Fibroblast of lung (primary cell): ENCODE measurements around the gene GNAS. TPM values are rescaled to one million over a fixed set of nuclear protein-coding genes. Genes with fewer than 3 reads are reported as not detected.

Source experiments
- DNase-seq, 2 donors: peaks; one replicate each; pipeline versions ENCODE4 v3.0.0 to v3.0.0-alpha.2; 2010; ENCODE audit warnings: low read depth in 2 of 2
- H2AFZ ChIP-seq: 2 replicates; pipeline ENCODE4 v1.5.1; 2012; ENCODE audit warnings: low read length, control low read depth, inconsistent platforms
- H3K27ac ChIP-seq: 2 replicates; pipeline ENCODE4 v1.5.1; 2011; ENCODE audit warnings: low read length, control low read depth; ENCODE audit not compliant: insufficient read depth
- H3K27me3 ChIP-seq: 2 replicates; pipeline ENCODE4 v1.5.1; 2011; ENCODE audit warnings: mild to moderate bottlenecking, low read length; ENCODE audit not compliant: control insufficient read depth, insufficient read depth
- H3K36me3 ChIP-seq: 2 replicates; pipeline ENCODE4 v1.5.1; 2011; ENCODE audit warnings: low read length; ENCODE audit not compliant: control insufficient read depth, insufficient read depth
- H3K4me1 ChIP-seq: 2 replicates; pipeline ENCODE4 v1.5.1; 2011; ENCODE audit warnings: low read length; ENCODE audit not compliant: control insufficient read depth, insufficient read depth; ENCODE audit errors: extremely low read depth
- H3K4me2 ChIP-seq: 2 replicates; pipeline ENCODE4 v1.5.1; 2011; ENCODE audit warnings: low read length, control low read depth; ENCODE audit not compliant: insufficient read depth; ENCODE audit errors: extremely low read depth
- H3K4me3 ChIP-seq, 4 experiments: fragments of 200-600 bp in 1 of 4; sonication (generic) in 1 of 4; replicated peaks in 1 of 4; 2 replicates each; pipeline ENCODE4 v1.5.1; 2011 to 2016; ENCODE audit warnings: low read length in 4 of 4, low read depth in 3 of 4, mild to moderate bottlenecking in 3 of 4, control low read depth in 2 of 4, inconsistent platforms in 1 of 4, mixed read lengths in 1 of 4; ENCODE audit not compliant: insufficient read depth in 1 of 4; ENCODE audit errors: control extremely low read depth in 1 of 4
- H3K79me2 ChIP-seq: 2 replicates; pipeline ENCODE4 v1.5.1; 2012; ENCODE audit warnings: mild to moderate bottlenecking, low read length, inconsistent platforms; ENCODE audit not compliant: control insufficient read depth, insufficient read depth
- H3K9ac ChIP-seq: 2 replicates; pipeline ENCODE4 v1.5.1; 2011; ENCODE audit warnings: mild to moderate bottlenecking, low read length, control low read depth; ENCODE audit not compliant: insufficient read depth
- H3K9me3 ChIP-seq: 2 replicates; pipeline ENCODE4 v1.5.1; 2012; ENCODE audit warnings: low read depth, low read length; ENCODE audit not compliant: control insufficient read depth, insufficient read depth
- H4K20me1 ChIP-seq: 2 replicates; pipeline ENCODE4 v1.5.1; 2011; ENCODE audit warnings: low read length; ENCODE audit not compliant: control insufficient read depth, insufficient read depth; ENCODE audit errors: extremely low read depth
- EZH2 ChIP-seq: IDR thresholded peaks from 2 replicates; pipeline ENCODE4 v1.5.1; 2012; ENCODE audit warnings: low read length, control low read depth, mild to moderate bottlenecking; ENCODE audit errors: missing control alignments
- polyA plus RNA-seq, 2 donors: library from polyadenylated mRNA; depleted of rRNA in 1 of 2; stranded (reverse) in 1 of 2; unstranded in 1 of 2; fragments of >200 nt; gene quantifications; 2 replicates each; pipeline ENCODE4 v1.2.1, GENCODE V29; 2011 to 2012; ENCODE audit warnings: missing spikeins in 1 of 2
- total RNA-seq: library from RNA; depleted of rRNA; stranded (reverse); fragments of >200 nt; gene quantifications from 2 replicates; pipeline ENCODE4 v1.2.1, GENCODE V29; 2014
- TF ChIP-seq, protein P1 (sequence below), 2 donors: IDR thresholded peaks in 1 of 2; conservative IDR thresholded peaks in 1 of 2; 1 replicate in 1 of 2; 2 replicates in 1 of 2; pipeline ENCODE4 v1.5.1; 2011 to 2012; ENCODE audit warnings: low read length in 2 of 2, control low read depth in 1 of 2, inconsistent platforms in 1 of 2, low read depth in 1 of 2, mild to moderate bottlenecking in 1 of 2

Gene GNAS
- total and polyA plus RNA-seq, 2 donors (not counting 1 experiment from before 2014, with no cell fraction given): 421 to 1,357 TPM

DNA sequence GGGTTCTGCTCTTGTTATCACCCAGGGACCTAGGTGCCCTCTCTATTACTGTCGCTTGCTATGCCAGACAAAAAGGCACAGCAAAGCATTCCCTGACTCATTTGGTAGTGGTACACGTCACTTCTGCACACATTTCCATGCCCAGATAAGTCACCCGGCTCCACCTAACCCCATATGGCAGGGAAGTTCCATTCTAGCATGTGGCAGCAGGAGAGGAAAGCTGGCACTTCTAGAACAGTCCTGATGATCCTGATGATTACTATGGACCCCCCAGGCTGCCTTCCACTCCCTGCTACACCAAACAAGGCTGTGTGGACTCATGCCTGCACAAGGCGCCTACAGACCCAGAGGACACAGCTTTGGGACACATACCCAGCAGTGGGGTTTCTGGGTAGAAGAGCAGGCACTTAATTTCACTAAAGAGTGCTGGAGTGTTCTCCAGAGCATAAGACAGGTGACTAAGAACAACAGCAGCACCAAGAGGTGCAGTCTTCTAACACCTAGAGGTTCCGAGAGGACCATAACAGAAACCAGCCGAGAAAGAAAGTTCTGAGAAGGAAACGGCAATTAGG is 75.1 kb downstream of the GNAS start:
- no peak overlapping the region for H2AFZ ChIP-seq
- H3K27me3 ChIP-seq: no peaks in the 10 kb centered on the region
- H3K9me3 ChIP-seq: no peaks in the 10 kb centered on the region
- no peak for DNase-seq
- no peaks in the 10 kb centered on the region for H3K36me3 ChIP-seq
- H3K4me3 ChIP-seq: no peak overlapping the region
- no peaks in the 10 kb centered on the region for H4K20me1 ChIP-seq
- H3K4me2 ChIP-seq: no peak overlapping the region
- H3K4me1 ChIP-seq: no peaks in the 10 kb centered on the region
- TF ChIP-seq EZH2: no peak
- TF ChIP-seq, protein P1, sequence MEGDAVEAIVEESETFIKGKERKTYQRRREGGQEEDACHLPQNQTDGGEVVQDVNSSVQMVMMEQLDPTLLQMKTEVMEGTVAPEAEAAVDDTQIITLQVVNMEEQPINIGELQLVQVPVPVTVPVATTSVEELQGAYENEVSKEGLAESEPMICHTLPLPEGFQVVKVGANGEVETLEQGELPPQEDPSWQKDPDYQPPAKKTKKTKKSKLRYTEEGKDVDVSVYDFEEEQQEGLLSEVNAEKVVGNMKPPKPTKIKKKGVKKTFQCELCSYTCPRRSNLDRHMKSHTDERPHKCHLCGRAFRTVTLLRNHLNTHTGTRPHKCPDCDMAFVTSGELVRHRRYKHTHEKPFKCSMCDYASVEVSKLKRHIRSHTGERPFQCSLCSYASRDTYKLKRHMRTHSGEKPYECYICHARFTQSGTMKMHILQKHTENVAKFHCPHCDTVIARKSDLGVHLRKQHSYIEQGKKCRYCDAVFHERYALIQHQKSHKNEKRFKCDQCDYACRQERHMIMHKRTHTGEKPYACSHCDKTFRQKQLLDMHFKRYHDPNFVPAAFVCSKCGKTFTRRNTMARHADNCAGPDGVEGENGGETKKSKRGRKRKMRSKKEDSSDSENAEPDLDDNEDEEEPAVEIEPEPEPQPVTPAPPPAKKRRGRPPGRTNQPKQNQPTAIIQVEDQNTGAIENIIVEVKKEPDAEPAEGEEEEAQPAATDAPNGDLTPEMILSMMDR (conservative IDR thresholded peaks at IDR 0.05 in 1 of 2, IDR thresholded peaks at IDR 0.05 in 1 of 2; ENCODE audit: low read depth in 1 of 2, low read length in 2 of 2): no peak
- H3K9ac ChIP-seq: no peak overlapping the region
- no peak overlapping the region for H3K27ac ChIP-seq
- H3K79me2 ChIP-seq: no peaks in the 10 kb centered on the region

DNA sequence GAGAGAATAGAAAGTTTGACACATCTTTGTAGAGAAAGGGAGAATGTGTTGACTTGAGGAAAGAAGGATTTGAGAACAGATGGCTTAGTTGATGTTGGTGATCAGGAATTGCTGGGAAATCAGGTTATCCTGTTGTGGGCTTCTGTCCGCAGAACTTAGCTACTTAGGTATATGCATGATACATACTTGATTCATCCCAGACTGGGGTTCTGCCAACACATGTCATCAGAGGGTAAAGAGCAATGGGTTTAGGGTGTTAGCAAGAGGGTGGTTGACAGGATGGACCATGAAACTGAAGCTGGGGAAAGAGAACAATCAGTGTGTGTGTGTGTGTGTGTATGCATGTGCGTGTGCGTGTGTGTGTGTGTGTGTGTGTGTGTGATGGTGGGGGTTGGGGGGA is 78.0 kb downstream of the GNAS start:
- no peak overlapping the region for H3K4me2 ChIP-seq
- no peak for DNase-seq
- TF ChIP-seq, protein P1 (conservative IDR thresholded peaks at IDR 0.05 in 1 of 2, IDR thresholded peaks at IDR 0.05 in 1 of 2; ENCODE audit: low read depth in 1 of 2, low read length in 2 of 2): no peak
- TF ChIP-seq EZH2: no peak

DNA sequence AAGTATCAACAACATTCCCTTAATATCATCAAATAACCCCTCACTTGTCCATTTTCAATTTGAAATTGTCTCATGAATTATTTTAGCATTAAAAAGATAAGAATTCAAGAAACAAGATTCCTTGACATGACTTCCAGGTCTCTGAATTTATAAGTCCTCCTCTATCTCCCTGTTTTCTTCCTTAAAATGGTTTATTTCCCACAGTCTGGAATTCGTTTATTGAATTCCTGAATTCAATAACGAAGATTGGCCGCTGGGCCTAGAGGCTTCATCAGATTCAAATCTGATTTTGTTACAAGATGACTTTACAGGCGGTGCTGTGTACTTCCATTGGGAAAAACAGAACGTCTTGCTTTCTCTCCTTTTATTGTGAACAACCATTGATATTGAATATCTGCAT is 79.7 kb downstream of the GNAS start:
- Histone ChIP-seq H3K27ac (no peak overlapping the region), H3K36me3 (no peaks in the 10 kb centered on the region), H3K27me3 (no peaks in the 10 kb centered on the region), H3K4me3 (no peak overlapping the region), H3K4me2 (no peak overlapping the region), H3K4me1 (no peaks in the 10 kb centered on the region), H3K9ac (no peak overlapping the region), H4K20me1 (no peaks in the 10 kb centered on the region), H2AFZ (no peak overlapping the region), H3K79me2 (no peaks in the 10 kb centered on the region), H3K9me3 (no peaks in the 10 kb centered on the region)
- DNase-seq: no peak
- TF ChIP-seq, protein P1 (conservative IDR thresholded peaks at IDR 0.05 in 1 of 2, IDR thresholded peaks at IDR 0.05 in 1 of 2; ENCODE audit: low read depth in 1 of 2, low read length in 2 of 2): no peak
- TF ChIP-seq EZH2: no peak

More for the DNA sequence above, 78.0 kb downstream of the GNAS start:
- Histone ChIP-seq H3K4me3 (no peak overlapping the region), H2AFZ (no peak overlapping the region), H3K9ac (no peak overlapping the region), H3K27me3 (no peaks in the 10 kb centered on the region), H4K20me1 (no peaks in the 10 kb centered on the region), H3K27ac (no peak overlapping the region), H3K36me3 (no peaks in the 10 kb centered on the region), H3K9me3 (no peaks in the 10 kb centered on the region), H3K79me2 (no peaks in the 10 kb centered on the region), H3K4me1 (no peaks in the 10 kb centered on the region)
